ENCODE data around the gene BMP7.

The BMP7 gene

GRCh38 chr20:57134804-57135203 is 131.6 kb downstream of the BMP7 start:
- Histone ChIP-seq H3K36me3 (ENCODE audit: insufficient read depth, low read length) (no peaks in the 10 kb centered on the region), H3K9ac (ENCODE audit: insufficient read length) (no peak overlapping the region), H3K27ac (no peak overlapping the region), H3K4me3 (no peak overlapping the region), H3K9me3 (ENCODE audit: low read depth, low read length) (no peaks in the 10 kb centered on the region)
- no peak for DNase-seq (ENCODE audit: low read depth, low spot score)
- TF ChIP-seq FOXP2 (optimal IDR thresholded peaks at IDR 0.05; ENCODE audit: control extremely low read depth, extremely low read length, insufficient read depth) (no peak), EZH2 (IDR thresholded peaks at IDR 0.05) (no peak), POLR2AphosphoS5 (IDR thresholded peaks at IDR 0.05; ENCODE audit: borderline replicate concordance, low read depth, low read length) (no peak)

GRCh38 chr20:57133926-57134650 is 132.4 kb downstream of the BMP7 start:
- H3K27ac ChIP-seq: no peak overlapping the region
- TF ChIP-seq POLR2AphosphoS5 (IDR thresholded peaks at IDR 0.05; ENCODE audit: borderline replicate concordance, low read depth, low read length) (no peak), FOXP2 (optimal IDR thresholded peaks at IDR 0.05; ENCODE audit: control extremely low read depth, extremely low read length, insufficient read depth) (no peak), EZH2 (IDR thresholded peaks at IDR 0.05) (no peak)
- no peaks in the 10 kb centered on the region for H3K36me3 ChIP-seq (ENCODE audit: insufficient read depth, low read length)
- no peak overlapping the region for H3K9ac ChIP-seq (ENCODE audit: insufficient read length)
- no peak overlapping the region; the same call in 1 of the 2 replicates for H3K4me3 ChIP-seq
- DNase-seq (ENCODE audit: low read depth, low spot score): no peak
- no peaks in the 10 kb centered on the region for H3K9me3 ChIP-seq (ENCODE audit: low read depth, low read length)

GRCh38 chr20:57131601-57132391 is 134.6 kb downstream of the BMP7 start:
- H3K4me3 ChIP-seq: no peak overlapping the region
- no peak for DNase-seq (ENCODE audit: low read depth, low spot score)
- TF ChIP-seq POLR2AphosphoS5 (IDR thresholded peaks at IDR 0.05; ENCODE audit: borderline replicate concordance, low read depth, low read length) (no peak), FOXP2 (optimal IDR thresholded peaks at IDR 0.05; ENCODE audit: control extremely low read depth, extremely low read length, insufficient read depth) (no peak), EZH2 (IDR thresholded peaks at IDR 0.05) (no peak)
- no peak overlapping the region for H3K27ac ChIP-seq
- H3K9ac ChIP-seq (ENCODE audit: insufficient read length): no peak overlapping the region
- no peaks in the 10 kb centered on the region for H3K9me3 ChIP-seq (ENCODE audit: low read depth, low read length)
- no peaks in the 10 kb centered on the region for H3K36me3 ChIP-seq (ENCODE audit: insufficient read depth, low read length)

GRCh38 chr20:57131077-57131476 is 135.4 kb downstream of the BMP7 start:
- no peaks in the 10 kb centered on the region for H3K9me3 ChIP-seq (ENCODE audit: low read depth, low read length)
- no peaks in the 10 kb centered on the region for H3K36me3 ChIP-seq (ENCODE audit: insufficient read depth, low read length)
- TF ChIP-seq FOXP2 (optimal IDR thresholded peaks at IDR 0.05; ENCODE audit: control extremely low read depth, extremely low read length, insufficient read depth) (no peak), EZH2 (IDR thresholded peaks at IDR 0.05) (no peak)
- no peak for DNase-seq (ENCODE audit: low read depth, low spot score)
- H3K4me3 ChIP-seq: no peak overlapping the region
- H3K27ac ChIP-seq: no peak overlapping the region
- no peak overlapping the region for H3K9ac ChIP-seq (ENCODE audit: insufficient read length)

GRCh38 chr20:57130160-57130772 is 136.2 kb downstream of the BMP7 start:
- H3K9ac ChIP-seq (ENCODE audit: insufficient read length): no peak overlapping the region
- no peak overlapping the region for H3K4me3 ChIP-seq
- no peak overlapping the region for H3K27ac ChIP-seq
- no peak for DNase-seq (ENCODE audit: low read depth, low spot score)
- no peaks in the 10 kb centered on the region for H3K9me3 ChIP-seq (ENCODE audit: low read depth, low read length)
- no peak for TF ChIP-seq EZH2 (IDR thresholded peaks at IDR 0.05)
- TF ChIP-seq POLR2AphosphoS5 (IDR thresholded peaks at IDR 0.05; ENCODE audit: borderline replicate concordance, low read depth, low read length): no peak
- TF ChIP-seq FOXP2 (optimal IDR thresholded peaks at IDR 0.05; ENCODE audit: control extremely low read depth, extremely low read length, insufficient read depth): no peak
- no peaks in the 10 kb centered on the region for H3K36me3 ChIP-seq (ENCODE audit: insufficient read depth, low read length)

- no peak for DNase-seq (ENCODE audit: low read depth, low spot score)
- TF ChIP-seq EZH2 (IDR thresholded peaks at IDR 0.05): no peak
- TF ChIP-seq POLR2AphosphoS5 (IDR thresholded peaks at IDR 0.05; ENCODE audit: borderline replicate concordance, low read depth, low read length): no peak
- no peak for TF ChIP-seq FOXP2 (optimal IDR thresholded peaks at IDR 0.05; ENCODE audit: control extremely low read depth, extremely low read length, insufficient read depth)
Observed at GRCh38 chr20:57129303-57129702, 137.1 kb downstream of the BMP7 start.

GRCh38 chr20:57128044-57128757 is 138.2 kb downstream of the BMP7 start:
- Histone ChIP-seq H3K27ac (no peak overlapping the region), H3K9ac (ENCODE audit: insufficient read length) (no peak overlapping the region), H3K9me3 (ENCODE audit: low read depth, low read length) (no peaks in the 10 kb centered on the region), H3K36me3 (ENCODE audit: insufficient read depth, low read length) (no peaks in the 10 kb centered on the region), H3K4me3 (no peak overlapping the region)
- no peak for TF ChIP-seq POLR2AphosphoS5 (IDR thresholded peaks at IDR 0.05; ENCODE audit: borderline replicate concordance, low read depth, low read length)
- TF ChIP-seq FOXP2 (optimal IDR thresholded peaks at IDR 0.05; ENCODE audit: control extremely low read depth, extremely low read length, insufficient read depth): no peak
- TF ChIP-seq EZH2 (IDR thresholded peaks at IDR 0.05): no peak
- DNase-seq (ENCODE audit: low read depth, low spot score): no peak

More at GRCh38 chr20:57129303-57129702, 137.1 kb downstream of the BMP7 start:
- Histone ChIP-seq H3K27ac (no peak overlapping the region), H3K9ac (ENCODE audit: insufficient read length) (no peak overlapping the region), H3K9me3 (ENCODE audit: low read depth, low read length) (no peaks in the 10 kb centered on the region), H3K36me3 (ENCODE audit: insufficient read depth, low read length) (no peaks in the 10 kb centered on the region), H3K4me3 (no peak overlapping the region)
